Suppressor macrophage (primary cell): ENCODE measurements around the gene HSP90AA1.

Experiments
- DNase-seq, 4 experiments: peaks; one replicate each; pipeline ENCODE4 v3.0.0-alpha.2; 2020 to 2022

The HSP90AA1 gene

DNA sequence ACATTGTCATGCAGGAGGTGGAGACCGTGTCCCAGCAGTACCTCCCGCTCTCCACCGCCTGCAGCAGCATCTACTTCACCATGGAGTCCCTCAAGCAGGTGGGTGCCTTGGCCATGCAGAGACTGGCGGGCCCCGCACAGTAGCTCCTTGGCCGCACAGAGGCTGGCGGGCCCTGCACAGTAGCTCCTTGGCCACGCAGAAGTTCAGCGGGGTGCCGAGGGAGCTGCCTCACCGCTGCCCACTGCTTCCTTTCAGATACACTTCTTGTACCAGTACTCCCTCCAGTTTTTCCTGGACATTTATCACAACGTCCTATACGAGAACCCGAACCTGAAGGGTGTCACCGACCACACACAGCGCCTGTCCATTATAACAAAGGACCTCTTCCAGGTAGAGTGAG lies 47.7 kb downstream of the HSP90AA1 start:
- DNase-seq, result no peak

DNA sequence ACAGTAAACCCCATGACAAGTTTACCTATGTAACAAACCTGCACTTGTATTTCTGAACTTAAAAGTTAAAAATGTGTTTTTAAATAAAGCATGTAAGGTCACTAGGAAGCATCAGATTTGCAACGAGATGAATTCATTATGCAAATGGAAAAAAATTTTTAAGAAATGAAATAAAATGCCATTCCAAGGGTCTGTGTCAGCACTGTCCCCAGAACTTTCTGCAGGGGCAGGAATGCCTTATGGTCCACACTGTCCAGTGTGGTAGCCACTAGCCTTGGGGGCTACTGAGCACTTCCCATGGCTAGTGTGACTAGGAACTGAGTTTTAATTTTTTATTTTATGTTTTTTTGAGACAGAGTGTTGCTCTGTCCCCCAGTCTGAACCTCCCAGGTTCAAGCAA lies 49.2 kb downstream of the HSP90AA1 start:
- DNase-seq, result no peak

DNA sequence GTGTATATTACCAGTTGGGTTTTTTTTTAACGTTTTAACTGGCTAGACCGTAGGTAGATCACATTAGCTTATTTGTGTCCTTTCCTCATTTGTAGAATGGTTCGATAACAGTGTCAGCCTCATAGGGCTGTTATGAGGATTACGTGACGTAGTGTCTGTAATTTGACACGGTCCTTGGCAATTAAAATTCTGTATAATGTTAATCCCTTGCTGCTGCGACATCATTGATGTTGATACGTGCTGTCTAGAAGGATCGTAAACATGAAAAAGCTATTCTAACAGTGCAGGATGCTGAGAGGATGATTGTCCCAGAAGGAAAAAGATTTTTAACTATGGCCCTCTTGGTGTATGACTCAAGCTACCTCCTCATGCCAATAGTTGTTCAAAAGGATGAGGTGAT lies 50.9 kb downstream of the HSP90AA1 start:
- DNase-seq, result no peak

GRCh38 chr14:102034301-102034700 lies 52.5 kb downstream of the HSP90AA1 start:
- DNase-seq, result no peak

DNA sequence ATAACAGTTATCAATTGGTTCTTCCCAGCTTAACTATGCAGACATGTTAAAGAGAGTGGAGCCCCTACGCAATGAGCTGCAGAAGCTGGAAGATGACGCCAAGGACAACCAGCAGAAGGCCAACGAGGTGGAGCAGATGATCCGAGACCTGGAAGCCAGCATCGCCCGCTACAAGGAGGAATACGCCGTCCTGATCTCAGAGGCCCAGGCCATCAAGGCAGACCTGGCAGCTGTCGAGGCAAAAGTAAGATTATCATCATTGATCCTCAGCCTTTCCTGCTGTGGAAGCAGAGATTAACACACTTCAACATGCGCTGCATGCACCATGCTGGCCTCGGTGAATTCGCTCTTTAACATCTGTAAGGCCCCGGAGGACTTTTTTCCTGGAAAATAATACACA lies 53.6 kb downstream of the HSP90AA1 start:
- DNase-seq, result no peak
